GM18861 (cell line): ENCODE measurements around the gene SPDEF.

Experiments
- ATAC-seq: cut with Tn5 transposase; IDR thresholded peaks from one replicate; pipeline ENCODE4 v1.9.1; 2021; ENCODE audit not compliant: unreplicated experiment

Gene SPDEF

GRCh38 chr6:34547701-34548644 is 8.2 kb downstream of the SPDEF start:
- ATAC-seq = no peak

- ATAC-seq = no peak
Observed at GRCh38 chr6:34546551-34547321, 9.4 kb downstream of the SPDEF start.

- ATAC-seq = no peak
Observed at GRCh38 chr6:34544776-34545471, 11.2 kb downstream of the SPDEF start.

GRCh38 chr6:34544052-34544604 is 12.0 kb downstream of the SPDEF start:
- ATAC-seq = no peak

GRCh38 chr6:34543421-34543820 is 12.7 kb downstream of the SPDEF start:
- no peak for ATAC-seq

- no peak for ATAC-seq
Observed at GRCh38 chr6:34540841-34541240, 15.3 kb downstream of the SPDEF start.

- no peak for ATAC-seq
Observed at GRCh38 chr6:34540222-34540621, 15.9 kb downstream of the SPDEF start.

- ATAC-seq = no peak
Observed at GRCh38 chr6:34539181-34539580, 16.9 kb downstream of the SPDEF start.

GRCh38 chr6:34538581-34538980 is 17.5 kb downstream of the SPDEF start:
- ATAC-seq = no peak

GRCh38 chr6:34537922-34538550 is 18.1 kb downstream of the SPDEF start:
- ATAC-seq = no peak

- ATAC-seq = no peak
Observed at GRCh38 chr6:34536959-34537848, 18.9 kb downstream of the SPDEF start.

GRCh38 chr6:34536251-34536958 is 19.7 kb downstream of the SPDEF start:
- no peak for ATAC-seq

- ATAC-seq = no peak
Observed at GRCh38 chr6:34535646-34536045, 20.5 kb downstream of the SPDEF start.

GRCh38 chr6:34535199-34535598 is 20.9 kb downstream of the SPDEF start:
- ATAC-seq = no peak

GRCh38 chr6:34534656-34535055 is 21.5 kb downstream of the SPDEF start:
- no peak for ATAC-seq

GRCh38 chr6:34534146-34534545 is 22.0 kb downstream of the SPDEF start:
- no peak for ATAC-seq

- ATAC-seq = no peak
Observed at GRCh38 chr6:34532230-34532629, 23.9 kb downstream of the SPDEF start.

GRCh38 chr6:34531580-34532201 is 24.4 kb downstream of the SPDEF start:
- ATAC-seq = no peak
